ENCODE results near the gene SCYGR5. TPM values are rescaled to one million over a fixed set of nuclear protein-coding genes. Genes with fewer than 3 reads are reported as not detected.
"Not testable (repeated sequence)": the region's sequence is repeated elsewhere in the genome, so short reads cannot be mapped to it uniquely, and the experiment has no call there.

Gene SCYGR5
- total RNA-seq (2021; fragmentation: NEBNext Ultra II Directional; extraction: Animal tissue kit (Norgen Biotek cat#: 25700)) (not detected in 2 replicates), polyA plus RNA-seq (2011; rRNA removed) (not detected in 2 replicates), polyA minus RNA-seq (2011; rRNA and poly(A)+ RNA removed) (not detected in 2 replicates)
- not detected for polyA plus RNA-seq (2011; cell fraction: cytosol; rRNA removed)
- polyA plus RNA-seq (2011; cell fraction: nucleus; rRNA removed), result not detected
- not detected in 4 replicates for polyA plus RNA-seq (2012, experiment 1 of 2)
- polyA plus RNA-seq (2012, experiment 2 of 2), result not detected
- polyA plus RNA-seq (2013, experiment 1 of 2), result not detected
- polyA plus RNA-seq (2013, experiment 2 of 2), result not detected
- not detected for polyA minus RNA-seq (2011; cell fraction: cytosol; rRNA and poly(A)+ RNA removed)
- polyA minus RNA-seq (2011; cell fraction: nucleus; rRNA and poly(A)+ RNA removed), result not detected
- long read RNA-seq, experiment 1, result 0 reads
- long read RNA-seq, experiment 2, result 0 reads

- H2BK15ac ChIP-seq (ENCODE audit: low read length); H3K4me2 ChIP-seq (ENCODE audit: insufficient read depth in 1 of 2, low read depth in 2 of 2, low read length in 2 of 2); H3K4me3 ChIP-seq (ENCODE audit: extremely low read depth in 1 of 4, insufficient read depth in 2 of 4, low read depth in 3 of 4, low read length in 4 of 4); H3K79me1 ChIP-seq (ENCODE audit: low read depth, low read length); H4K20me1 ChIP-seq (replicated peaks in 1 of 2; ENCODE audit: control insufficient read depth in 1 of 2, insufficient read depth in 2 of 2, low read length in 2 of 2); H3K4ac ChIP-seq (replicated peaks; ENCODE audit: insufficient read length, low read depth, low read length); POLR2A ChIA-PET (ENCODE audit: partially characterized antibody); H2BK12ac ChIP-seq (ENCODE audit: low read depth, low read length); H3K14ac ChIP-seq (ENCODE audit: insufficient read length); H3K9ac ChIP-seq (replicated peaks in 1 of 4; ENCODE audit: extremely low read depth in 1 of 4, low read depth in 3 of 4, low read length in 3 of 4); H3K23me2 ChIP-seq (ENCODE audit: low read depth, low read length); H3K27me3 ChIP-seq (replicated peaks in 1 of 4; ENCODE audit: control insufficient read depth in 3 of 4, extremely low read depth in 1 of 4, insufficient read depth in 3 of 4, low read length in 3 of 4); DNase-seq (ENCODE audit: low read depth in 1 of 2, low spot score in 2 of 2); H4K5ac ChIP-seq (ENCODE audit: insufficient read length, low read depth, low read length); H3K9me3 ChIP-seq (ENCODE audit: insufficient read depth in 2 of 2, low read depth in 1 of 2, low read length in 1 of 2); H3K36me3 ChIP-seq (ENCODE audit: control insufficient read depth in 2 of 4, insufficient read depth in 4 of 4, low read length in 3 of 4); H3K79me2 ChIP-seq (ENCODE audit: control insufficient read depth in 1 of 2, insufficient read depth in 2 of 2, low read length in 2 of 2); H2AFZ ChIP-seq (ENCODE audit: low read length); H3K27ac ChIP-seq (ENCODE audit: low read depth, low read length); H3K23ac ChIP-seq (ENCODE audit: insufficient read length); H3K4me1 ChIP-seq (replicated peaks in 1 of 4; ENCODE audit: control insufficient read depth in 3 of 4, insufficient read depth in 4 of 4, low read length in 3 of 4); FAIRE-seq; H4K91ac ChIP-seq (replicated peaks; ENCODE audit: insufficient read length, low read length); H2AK5ac ChIP-seq (ENCODE audit: low read depth, low read length); H2BK5ac ChIP-seq (ENCODE audit: low read depth, low read length); H2BK20ac ChIP-seq (ENCODE audit: low read length); H2BK120ac ChIP-seq (replicated peaks; ENCODE audit: low read depth, low read length); H3K56ac ChIP-seq (replicated peaks; ENCODE audit: insufficient read length, low read depth, low read length); H3K18ac ChIP-seq (ENCODE audit: extremely low read depth, low read length); H4K8ac ChIP-seq (ENCODE audit: extremely low read depth, insufficient read depth, low read length): not testable (repeated sequence)
- WGBS, 2 experiments (ENCODE audit: extremely low coverage in 1 of 2, insufficient coverage in 1 of 2, insufficient read length in 1 of 2, insufficient replicate concordance in 2 of 2, low coverage in 1 of 2, low lambda C conversion rate in 2 of 2, missing lambda C conversion rate in 1 of 2), result 87% methylated on average over 10 of the region's 13 CpGs; no CpG with 5 or more reads in 1 of the 2 experiments
- CTCF ChIA-PET (ENCODE audit: partially characterized antibody), result interaction anchor here (1.3 to 1.7 kb wide), 2 partner anchors 99 kb away, joined by 5 to 11 read pairs; no protein-coding TSS in a partner anchor
Measured at GRCh38 chr2:227666631-227667170, at the start of gene SCYGR5. Gene SCYGR5, plus strand, starts transcription at chr2:227666804. Its CDS starts 0 bp downstream, at chr2:227666804.
